HepG2 (cell line): Measurements from ENCODE around the gene UBE2QL1. TPM values are rescaled to one million over a fixed set of nuclear protein-coding genes. Genes with fewer than 3 reads are reported as not detected.

Experiments used
- CEBPB ChIP-seq: IDR thresholded peaks from 2 replicates; pipeline ENCODE4 v1.6.1; 2011; ENCODE audit warnings: low read depth, low read length, improper control_type of control experiment, borderline replicate concordance
- FOXP1 ChIP-seq, 2 experiments: fragments of 450-650 bp in 1 of 2; IDR thresholded peaks; 2 replicates each; pipeline ENCODE4 v1.6.1; 2017 to 2018; ENCODE audit warnings: antibody characterized with exemption in 1 of 2
- HIVEP1 ChIP-seq: sonication (generic); formaldehyde crosslinking; IDR thresholded peaks from 2 replicates; pipeline ENCODE4 v1.4.0; 2020; ENCODE audit warnings: mild to moderate bottlenecking, missing genetic modification reagents
- HOXA7 ChIP-seq: sonication (generic); formaldehyde crosslinking; IDR thresholded peaks from 2 replicates; pipeline ENCODE4 v1.8.1; 2022; ENCODE audit warnings: mild to moderate bottlenecking, missing genetic modification reagents, moderate library complexity
- MEF2D ChIP-seq: sonication (generic); formaldehyde crosslinking; IDR thresholded peaks from 2 replicates; pipeline ENCODE4 v1.5.1; 2020; ENCODE audit warnings: mild to moderate bottlenecking, missing genetic modification reagents
- NR2F6 ChIP-seq, 2 experiments: IDR thresholded peaks; 2 replicates each; pipeline ENCODE4 v1.6.1; 2016; ENCODE audit warnings: antibody characterized with exemption in 1 of 2, mild to moderate bottlenecking in 1 of 2
- POGZ ChIP-seq: sonication (generic); formaldehyde crosslinking; IDR thresholded peaks from 2 replicates; pipeline ENCODE4 v1.4.0; 2020; ENCODE audit warnings: mild to moderate bottlenecking, missing genetic modification reagents
- REL ChIP-seq: sonication (generic); formaldehyde crosslinking; conservative IDR thresholded peaks from 2 replicates; pipeline ENCODE4 v1.8.0; 2022; ENCODE audit warnings: mild to moderate bottlenecking, missing genetic modification reagents, moderate library complexity
- TARDBP ChIP-seq: sonication (generic); formaldehyde crosslinking; IDR thresholded peaks from 2 replicates; pipeline ENCODE4 v1.8.0; 2022; ENCODE audit warnings: mild to moderate bottlenecking, missing genetic modification reagents
- ZBTB7A ChIP-seq: sonication (generic); formaldehyde crosslinking; IDR thresholded peaks from 2 replicates; pipeline ENCODE4 v1.8.0; 2022; ENCODE audit warnings: mild to moderate bottlenecking, missing genetic modification reagents
- ZFAT ChIP-seq: sonication (generic); formaldehyde crosslinking; conservative IDR thresholded peaks from 2 replicates; pipeline ENCODE4 v1.8.1; 2023; ENCODE audit warnings: missing genetic modification reagents, inconsistent platforms
- ZNF619 ChIP-seq: sonication (generic); formaldehyde crosslinking; IDR thresholded peaks from 2 replicates; pipeline ENCODE4 v1.4.0; 2020; ENCODE audit warnings: mild to moderate bottlenecking, missing genetic modification reagents
- polyA plus RNA-seq, 8 experiments: library from polyadenylated mRNA; depleted of rRNA in 3 of 8; stranded (reverse) in 7 of 8; unstranded in 1 of 8; fragments of >200 nt; fragmentation: Illumina TruSeq in 4 of 8; extraction: Trizol in 4 of 8; gene quantifications; 2 replicates each; pipeline versions ENCODE4 v1.2.1 to v1.2.3, GENCODE V29; 2011 to 2016; ENCODE audit warnings: low read depth in 4 of 8, missing spikeins in 1 of 8, mixed read lengths in 1 of 8; ENCODE audit not compliant: insufficient read depth in 1 of 8
- total RNA-seq, 5 experiments: library from RNA; depleted of rRNA; stranded (reverse); fragments of >200 nt; fragmentation: Illumina TruSeq; extraction: Trizol; gene quantifications; 2 replicates each; pipeline ENCODE4 v1.2.3, GENCODE V29; 2016; ENCODE audit warnings: low read depth in 1 of 5
- TF ChIP-seq, protein P1 (sequence below): IDR thresholded peaks from 2 replicates; pipeline ENCODE4 v1.6.1; 2016; ENCODE audit warnings: missing biosample characterization, missing genetic modification reagents, low read depth
- TF ChIP-seq, protein P2 (sequence below): IDR thresholded peaks from 2 replicates; pipeline ENCODE4 v1.6.1; 2016; ENCODE audit warnings: mild to moderate bottlenecking
- TF ChIP-seq, protein P3 (sequence below): sonication (generic); formaldehyde crosslinking; IDR thresholded peaks from 2 replicates; pipeline ENCODE4 v1.4.0; 2020; ENCODE audit warnings: missing genetic modification reagents, mild to moderate bottlenecking, borderline replicate concordance
- TF ChIP-seq, protein P4 (sequence below): sonication (generic); formaldehyde crosslinking; IDR thresholded peaks from 2 replicates; pipeline ENCODE4 v1.5.0; 2020; ENCODE audit warnings: missing genetic modification reagents
- TF ChIP-seq, protein P5 (sequence below): sonication (generic); formaldehyde crosslinking; IDR thresholded peaks from 2 replicates; pipeline ENCODE4 v1.9.0; 2021; ENCODE audit warnings: missing genetic modification reagents, borderline replicate concordance

UBE2QL1 gene
- total and polyA plus RNA-seq, 2 of the 13 experiments (the other 11 are each of a cell fraction or from before 2014, with no cell fraction given): not detected

DNA sequence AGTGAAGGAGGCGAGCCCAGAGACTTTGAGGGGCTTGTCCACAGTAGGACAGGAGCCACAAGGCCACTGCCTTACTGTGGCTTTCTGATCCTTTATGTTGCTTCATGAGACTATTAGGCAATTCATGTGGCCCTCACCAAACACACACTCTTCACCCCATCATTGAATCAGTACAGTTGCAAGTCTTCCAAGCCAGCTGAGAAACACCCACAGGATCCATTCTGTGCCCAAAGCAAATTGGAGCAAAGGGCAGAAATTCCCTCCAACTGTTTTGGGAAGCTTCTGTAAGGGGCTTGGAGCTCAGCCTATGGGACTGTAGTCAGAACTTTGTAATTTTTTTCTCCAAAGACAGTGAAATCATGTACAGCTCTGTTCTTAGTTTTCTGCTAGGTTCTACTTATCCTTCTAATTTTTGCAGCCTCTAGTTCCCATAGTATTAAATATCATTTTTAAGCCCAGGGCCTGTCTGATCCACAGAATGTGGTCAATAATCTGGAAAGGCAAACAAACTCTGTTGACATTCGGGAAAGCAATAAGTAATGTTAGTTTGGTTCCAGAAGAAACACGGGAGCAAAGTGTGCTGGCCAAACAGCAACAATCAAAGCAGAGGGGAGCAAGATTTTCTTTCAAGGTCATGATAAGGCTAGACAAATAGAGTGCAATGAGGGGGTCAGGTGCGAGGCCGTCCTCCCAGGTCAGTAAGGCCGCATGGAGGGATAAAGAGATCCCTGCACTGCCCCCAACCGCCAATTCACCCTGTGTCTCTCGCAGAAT is 47.0 kb downstream of the UBE2QL1 start (continued):
- peak; percentile 81 for TF ChIP-seq NR2F6 (IDR thresholded peaks at IDR 0.05)
- peak; percentile 53; the same call in 1 of the 2 replicates for TF ChIP-seq NR2F6 (CRISPR knock-in tag; IDR thresholded peaks at IDR 0.05)
- no peak for TF ChIP-seq FOXP1 (IDR thresholded peaks at IDR 0.05)
- peak; percentile 53; the same call in 1 of the 2 replicates for TF ChIP-seq FOXP1 (CRISPR knock-in tag; IDR thresholded peaks at IDR 0.05)
- TF ChIP-seq, protein P1, sequence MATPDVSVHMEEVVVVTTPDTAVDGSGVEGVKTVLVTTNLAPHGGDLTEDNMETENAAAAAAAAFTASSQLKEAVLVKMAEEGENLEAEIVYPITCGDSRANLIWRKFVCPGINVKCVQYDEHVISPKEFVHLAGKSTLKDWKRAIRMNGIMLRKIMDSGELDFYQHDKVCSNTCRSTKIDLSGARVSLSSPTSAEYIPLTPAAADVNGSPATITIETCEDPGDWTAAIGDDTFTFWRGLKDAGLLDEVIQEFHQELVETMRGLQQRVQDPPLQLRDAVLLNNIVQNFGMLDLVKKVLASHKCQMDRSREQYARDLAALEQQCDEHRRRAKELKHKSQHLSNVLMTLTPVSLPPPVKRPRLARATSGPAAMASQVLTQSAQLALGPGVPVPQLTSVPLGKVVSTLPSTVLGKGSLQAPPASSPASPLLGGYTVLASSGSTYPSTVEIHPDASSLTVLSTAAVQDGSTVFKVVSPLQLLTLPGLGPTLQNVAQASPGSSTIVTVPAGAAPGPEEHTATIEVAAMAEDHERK (CRISPR knock-in tag): no peak
- no peak for TF ChIP-seq POGZ (CRISPR knock-in tag)
- 0 out of 2 replicates have a peak, but pooled peaks have one; percentile 32 for TF ChIP-seq TARDBP
- no peak for TF ChIP-seq MEF2D (CRISPR knock-in tag)
- TF ChIP-seq HIVEP1 (CRISPR knock-in tag): no peak
- peak; percentile 51; the same call in 1 of the 2 replicates for TF ChIP-seq ZBTB7A
- TF ChIP-seq, protein P2, sequence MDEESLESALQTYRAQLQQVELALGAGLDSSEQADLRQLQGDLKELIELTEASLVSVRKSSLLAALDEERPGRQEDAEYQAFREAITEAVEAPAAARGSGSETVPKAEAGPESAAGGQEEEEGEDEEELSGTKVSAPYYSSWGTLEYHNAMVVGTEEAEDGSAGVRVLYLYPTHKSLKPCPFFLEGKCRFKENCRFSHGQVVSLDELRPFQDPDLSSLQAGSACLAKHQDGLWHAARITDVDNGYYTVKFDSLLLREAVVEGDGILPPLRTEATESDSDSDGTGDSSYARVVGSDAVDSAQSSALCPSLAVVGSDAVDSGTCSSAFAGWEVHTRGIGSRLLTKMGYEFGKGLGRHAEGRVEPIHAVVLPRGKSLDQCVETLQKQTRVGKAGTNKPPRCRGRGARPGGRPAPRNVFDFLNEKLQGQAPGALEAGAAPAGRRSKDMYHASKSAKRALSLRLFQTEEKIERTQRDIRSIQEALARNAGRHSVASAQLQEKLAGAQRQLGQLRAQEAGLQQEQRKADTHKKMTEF (CRISPR knock-in tag): peak; percentile 27; the same call in 1 of the 2 replicates
- TF ChIP-seq, protein P3, sequence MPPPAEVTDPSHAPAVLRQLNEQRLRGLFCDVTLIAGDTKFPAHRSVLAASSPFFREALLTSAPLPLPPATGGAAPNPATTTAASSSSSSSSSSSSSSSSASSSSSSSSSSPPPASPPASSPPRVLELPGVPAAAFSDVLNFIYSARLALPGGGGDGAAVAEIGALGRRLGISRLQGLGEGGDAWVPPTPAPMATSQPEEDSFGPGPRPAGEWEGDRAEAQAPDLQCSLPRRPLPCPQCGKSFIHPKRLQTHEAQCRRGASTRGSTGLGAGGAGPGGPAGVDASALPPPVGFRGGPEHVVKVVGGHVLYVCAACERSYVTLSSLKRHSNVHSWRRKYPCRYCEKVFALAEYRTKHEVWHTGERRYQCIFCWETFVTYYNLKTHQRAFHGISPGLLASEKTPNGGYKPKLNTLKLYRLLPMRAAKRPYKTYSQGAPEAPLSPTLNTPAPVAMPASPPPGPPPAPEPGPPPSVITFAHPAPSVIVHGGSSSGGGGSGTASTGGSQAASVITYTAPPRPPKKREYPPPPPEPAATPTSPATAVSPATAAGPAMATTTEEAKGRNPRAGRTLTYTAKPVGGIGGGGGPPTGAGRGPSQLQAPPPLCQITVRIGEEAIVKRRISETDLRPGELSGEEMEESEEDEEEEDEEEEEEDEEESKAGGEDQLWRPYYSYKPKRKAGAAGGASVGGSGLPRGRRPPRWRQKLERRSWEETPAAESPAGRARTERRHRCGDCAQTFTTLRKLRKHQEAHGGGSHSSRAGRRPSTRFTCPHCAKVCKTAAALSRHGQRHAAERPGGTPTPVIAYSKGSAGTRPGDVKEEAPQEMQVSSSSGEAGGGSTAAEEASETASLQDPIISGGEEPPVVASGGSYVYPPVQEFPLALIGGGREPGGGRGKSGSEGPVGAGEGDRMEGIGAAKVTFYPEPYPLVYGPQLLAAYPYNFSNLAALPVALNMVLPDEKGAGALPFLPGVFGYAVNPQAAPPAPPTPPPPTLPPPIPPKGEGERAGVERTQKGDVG: no peak
- TF ChIP-seq REL (CRISPR knock-in tag): no peak
- TF ChIP-seq ZNF619: no peak
- TF ChIP-seq, protein P4, sequence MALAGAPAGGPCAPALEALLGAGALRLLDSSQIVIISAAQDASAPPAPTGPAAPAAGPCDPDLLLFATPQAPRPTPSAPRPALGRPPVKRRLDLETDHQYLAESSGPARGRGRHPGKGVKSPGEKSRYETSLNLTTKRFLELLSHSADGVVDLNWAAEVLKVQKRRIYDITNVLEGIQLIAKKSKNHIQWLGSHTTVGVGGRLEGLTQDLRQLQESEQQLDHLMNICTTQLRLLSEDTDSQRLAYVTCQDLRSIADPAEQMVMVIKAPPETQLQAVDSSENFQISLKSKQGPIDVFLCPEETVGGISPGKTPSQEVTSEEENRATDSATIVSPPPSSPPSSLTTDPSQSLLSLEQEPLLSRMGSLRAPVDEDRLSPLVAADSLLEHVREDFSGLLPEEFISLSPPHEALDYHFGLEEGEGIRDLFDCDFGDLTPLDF (CRISPR knock-in tag): no peak
- no peak for TF ChIP-seq ZFAT
- no peak for TF ChIP-seq HOXA7
- TF ChIP-seq, protein P5, sequence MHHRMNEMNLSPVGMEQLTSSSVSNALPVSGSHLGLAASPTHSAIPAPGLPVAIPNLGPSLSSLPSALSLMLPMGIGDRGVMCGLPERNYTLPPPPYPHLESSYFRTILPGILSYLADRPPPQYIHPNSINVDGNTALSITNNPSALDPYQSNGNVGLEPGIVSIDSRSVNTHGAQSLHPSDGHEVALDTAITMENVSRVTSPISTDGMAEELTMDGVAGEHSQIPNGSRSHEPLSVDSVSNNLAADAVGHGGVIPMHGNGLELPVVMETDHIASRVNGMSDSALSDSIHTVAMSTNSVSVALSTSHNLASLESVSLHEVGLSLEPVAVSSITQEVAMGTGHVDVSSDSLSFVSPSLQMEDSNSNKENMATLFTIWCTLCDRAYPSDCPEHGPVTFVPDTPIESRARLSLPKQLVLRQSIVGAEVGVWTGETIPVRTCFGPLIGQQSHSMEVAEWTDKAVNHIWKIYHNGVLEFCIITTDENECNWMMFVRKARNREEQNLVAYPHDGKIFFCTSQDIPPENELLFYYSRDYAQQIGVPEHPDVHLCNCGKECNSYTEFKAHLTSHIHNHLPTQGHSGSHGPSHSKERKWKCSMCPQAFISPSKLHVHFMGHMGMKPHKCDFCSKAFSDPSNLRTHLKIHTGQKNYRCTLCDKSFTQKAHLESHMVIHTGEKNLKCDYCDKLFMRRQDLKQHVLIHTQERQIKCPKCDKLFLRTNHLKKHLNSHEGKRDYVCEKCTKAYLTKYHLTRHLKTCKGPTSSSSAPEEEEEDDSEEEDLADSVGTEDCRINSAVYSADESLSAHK: no peak
- peak; percentile 52; the same call in 1 of the 2 replicates for TF ChIP-seq CEBPB
